ENCODE results near the gene SRGAP2C.
"Not testable (repeated sequence)": the region's sequence is repeated elsewhere in the genome, so short reads cannot be mapped to it uniquely, and the experiment has no call there.

DNA sequence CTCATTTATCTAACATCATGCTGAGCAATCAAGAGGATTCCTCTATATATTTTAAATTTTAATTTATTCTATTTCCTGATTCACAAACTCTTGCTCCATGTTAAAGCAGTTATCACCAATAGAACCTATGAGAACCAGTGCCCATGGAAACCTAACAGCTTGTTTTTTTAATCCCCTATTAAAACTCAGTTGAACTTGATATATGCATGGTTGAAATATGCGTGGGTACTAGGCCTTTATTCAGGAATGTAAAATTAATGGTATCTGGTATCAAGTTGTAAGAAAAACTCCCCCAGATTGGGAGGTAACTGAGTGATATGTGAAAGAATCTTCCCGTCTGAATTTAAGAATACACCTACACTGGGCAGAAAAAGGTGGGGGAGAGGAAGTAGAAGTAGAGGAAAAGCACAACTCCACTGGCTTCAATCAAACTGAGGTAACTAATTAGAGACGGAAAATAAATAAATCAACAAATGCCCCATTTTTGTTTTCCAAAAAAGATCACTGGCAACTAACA is 16.6 kb upstream of the SRGAP2C start:
- TF ChIP-seq POLR2AphosphoS5 (IDR thresholded peaks at IDR 0.05; ENCODE audit: borderline replicate concordance, low read depth, low read length); EZH2 (IDR thresholded peaks at IDR 0.05); FOXP2 (optimal IDR thresholded peaks at IDR 0.05; ENCODE audit: control extremely low read depth, extremely low read length, insufficient read depth): not testable (repeated sequence)
